IPS-18a (cell line): ENCODE results near the gene SLC35A3.
A peak's percentile ranks its signal among the peaks of the same experiment; 100 is the strongest.
"Not testable (repeated sequence)": the region's sequence is repeated elsewhere in the genome, so short reads cannot be mapped to it uniquely, and the experiment has no call there.

ENCODE experiments used
- H3K27ac ChIP-seq: one replicate; pipeline ENCODE4 v1.5.1; 2013; ENCODE audit warnings: low read length
- H3K27me3 ChIP-seq: one replicate; pipeline ENCODE4 v1.6.1; 2013; ENCODE audit warnings: mild to moderate bottlenecking, low read length; ENCODE audit not compliant: control insufficient read depth, insufficient read depth
- H3K36me3 ChIP-seq: one replicate; pipeline ENCODE4 v1.6.1; 2013; ENCODE audit warnings: low read depth, low read length; ENCODE audit not compliant: control insufficient read depth
- H3K4me1 ChIP-seq: one replicate; pipeline ENCODE4 v1.6.1; 2013; ENCODE audit warnings: low read depth, low read length; ENCODE audit not compliant: control insufficient read depth
- H3K4me3 ChIP-seq: one replicate; pipeline ENCODE4 v1.5.1; 2013; ENCODE audit warnings: low read length
- H3K9ac ChIP-seq: one replicate; pipeline ENCODE4 v1.6.1; 2013; ENCODE audit warnings: mild to moderate bottlenecking, low read length, moderate library complexity
- H3K9me3 ChIP-seq: one replicate; pipeline ENCODE4 v1.6.1; 2013; ENCODE audit warnings: low read depth, low read length; ENCODE audit not compliant: control insufficient read depth

SLC35A3 gene

DNA sequence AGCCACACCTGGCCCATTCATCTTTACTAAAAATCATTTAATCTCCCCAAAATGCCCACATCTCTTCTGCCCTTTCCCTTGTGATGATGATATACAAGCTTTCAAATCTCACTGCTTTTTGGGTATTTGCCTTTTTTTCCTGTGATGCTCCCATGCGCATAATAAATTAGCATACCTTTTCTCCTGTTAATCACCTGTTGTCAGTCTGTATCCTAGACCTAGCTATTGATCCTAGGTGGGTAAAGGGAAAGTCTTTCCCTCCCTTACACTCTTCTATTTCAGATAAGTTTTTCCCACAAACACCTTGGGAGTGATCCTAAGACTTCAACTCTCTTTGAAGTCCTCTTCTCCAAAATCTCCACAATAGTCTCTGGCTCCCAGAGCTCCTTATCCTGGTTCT lies 12.0 kb upstream of the SLC35A3 start:
- Histone ChIP-seq H3K4me1 (peaks cover 5% of the 10 kb centered on the region), H3K4me3 (no peak overlapping the region), H3K9me3 (no peaks in the 10 kb centered on the region), H3K27me3 (no peaks in the 10 kb centered on the region), H3K36me3 (no peaks in the 10 kb centered on the region), H3K27ac (no peak overlapping the region), H3K9ac (no peak overlapping the region)

DNA sequence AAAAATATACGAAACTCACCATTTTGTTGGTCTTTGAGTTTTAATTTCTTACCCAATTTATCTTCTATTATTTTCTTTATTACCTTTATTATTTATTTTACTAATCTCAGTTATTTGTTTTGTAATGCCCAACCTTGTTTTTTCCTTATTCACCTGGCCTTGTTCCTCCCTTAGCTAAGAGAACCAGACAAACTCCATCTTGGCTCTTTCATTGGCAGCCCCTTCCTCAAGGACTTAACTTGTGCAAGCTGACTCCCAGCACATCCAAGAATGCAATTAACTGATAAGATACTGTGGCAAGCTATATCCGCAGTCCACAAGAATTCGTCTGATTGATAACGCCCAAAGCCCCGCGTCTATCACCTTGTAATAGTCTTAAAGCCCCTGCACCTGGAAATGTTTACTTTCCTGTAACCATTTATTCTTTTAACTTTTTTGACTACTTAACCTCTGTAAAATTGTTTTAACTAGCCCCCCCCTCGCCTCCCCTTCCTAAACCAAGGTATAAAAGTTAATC lies 10.5 kb upstream of the SLC35A3 start:
- H3K4me3 ChIP-seq, H3K27ac ChIP-seq, H3K4me1 ChIP-seq, H3K9me3 ChIP-seq, H3K27me3 ChIP-seq, H3K9ac ChIP-seq, H3K36me3 ChIP-seq: not testable (repeated sequence)

DNA sequence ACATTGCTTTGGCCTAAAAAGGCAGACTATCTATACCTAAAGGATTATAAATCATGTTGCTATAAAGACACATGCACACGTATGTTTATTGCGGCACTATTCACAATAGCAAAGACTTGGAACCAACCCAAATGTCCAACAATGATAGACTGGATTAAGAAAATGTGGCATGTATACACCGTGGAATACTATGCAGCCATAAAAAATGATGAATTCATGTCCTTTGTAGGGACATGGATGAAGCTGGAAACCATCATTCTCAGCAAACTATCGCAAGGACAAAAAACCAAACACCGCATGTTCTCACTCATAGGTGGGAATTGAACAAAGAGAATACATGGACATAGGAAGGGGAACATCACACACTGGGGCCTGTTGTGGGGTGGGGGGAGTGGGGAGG lies 9.5 kb upstream of the SLC35A3 start:
- H3K36me3 ChIP-seq, H3K4me1 ChIP-seq, H3K4me3 ChIP-seq, H3K9ac ChIP-seq, H3K27me3 ChIP-seq, H3K27ac ChIP-seq, H3K9me3 ChIP-seq: not testable (repeated sequence)

DNA sequence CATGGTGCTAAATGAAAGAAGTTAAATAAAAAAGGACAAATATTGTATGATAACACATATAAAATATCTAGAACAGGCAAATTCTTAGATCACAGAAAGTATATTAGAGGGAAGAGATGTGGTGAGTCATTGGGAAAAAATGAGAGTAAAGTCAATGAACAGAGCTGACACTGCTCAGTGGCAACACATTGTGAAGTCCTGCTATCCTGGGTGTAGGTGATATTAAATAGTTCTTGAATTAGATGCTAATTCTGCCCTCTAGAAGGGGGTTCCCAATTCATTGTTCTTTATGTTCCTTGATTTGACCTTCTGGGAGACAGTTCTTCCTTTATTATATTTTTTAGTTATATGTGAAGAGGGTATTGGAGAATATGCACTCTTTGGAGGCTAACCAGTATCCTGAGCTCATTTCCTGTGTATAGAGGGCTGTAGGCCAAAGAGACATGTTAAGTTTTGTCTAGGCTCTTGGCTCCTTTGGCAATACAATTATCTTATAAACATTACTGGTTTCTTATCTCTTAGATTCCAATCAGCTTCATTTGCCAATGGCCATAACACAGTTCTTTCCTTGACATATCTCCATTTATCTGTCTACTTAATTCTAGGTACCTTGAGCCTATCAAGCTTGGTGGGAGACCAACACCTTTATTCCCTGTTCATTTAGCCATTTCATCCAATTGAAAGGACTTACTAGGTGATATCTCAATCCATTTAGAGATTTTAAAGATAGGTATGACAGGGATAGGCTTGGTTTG lies 6.6 kb upstream of the SLC35A3 start:
- H3K27ac ChIP-seq, result no peak overlapping the region
- H3K9me3 ChIP-seq, result no peaks in the 10 kb centered on the region
- H3K36me3 ChIP-seq, result no peaks in the 10 kb centered on the region
- no peak overlapping the region for H3K4me3 ChIP-seq
- no peaks in the 10 kb centered on the region for H3K27me3 ChIP-seq
- H3K9ac ChIP-seq, result no peak overlapping the region
- peaks cover 1% of the 10 kb centered on the region for H3K4me1 ChIP-seq

DNA sequence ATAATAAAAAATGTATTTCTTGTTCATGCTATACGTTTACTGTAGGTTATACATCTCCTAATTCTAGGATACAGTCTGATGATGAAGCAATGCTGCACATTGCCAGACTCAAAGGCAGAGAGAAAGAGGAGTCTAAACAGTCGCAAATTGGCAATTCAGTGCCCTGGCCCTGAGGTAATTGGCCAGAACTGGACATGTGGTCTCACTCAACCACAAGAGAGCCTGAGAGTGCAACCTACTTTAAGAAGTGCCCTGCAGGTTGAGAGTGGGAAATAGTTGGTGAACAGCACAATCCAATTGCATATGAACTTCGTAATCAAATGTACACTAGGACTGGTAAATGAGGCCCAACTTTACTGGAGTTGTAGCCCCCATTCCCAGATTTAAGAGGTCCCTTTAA lies 5.0 kb upstream of the SLC35A3 start:
- Histone ChIP-seq H3K27ac (no peak overlapping the region), H3K36me3 (no peaks in the 10 kb centered on the region), H3K4me1 (no peaks in the 10 kb centered on the region), H3K9me3 (no peaks in the 10 kb centered on the region), H3K4me3 (no peak overlapping the region), H3K9ac (no peak overlapping the region), H3K27me3 (no peaks in the 10 kb centered on the region)

DNA sequence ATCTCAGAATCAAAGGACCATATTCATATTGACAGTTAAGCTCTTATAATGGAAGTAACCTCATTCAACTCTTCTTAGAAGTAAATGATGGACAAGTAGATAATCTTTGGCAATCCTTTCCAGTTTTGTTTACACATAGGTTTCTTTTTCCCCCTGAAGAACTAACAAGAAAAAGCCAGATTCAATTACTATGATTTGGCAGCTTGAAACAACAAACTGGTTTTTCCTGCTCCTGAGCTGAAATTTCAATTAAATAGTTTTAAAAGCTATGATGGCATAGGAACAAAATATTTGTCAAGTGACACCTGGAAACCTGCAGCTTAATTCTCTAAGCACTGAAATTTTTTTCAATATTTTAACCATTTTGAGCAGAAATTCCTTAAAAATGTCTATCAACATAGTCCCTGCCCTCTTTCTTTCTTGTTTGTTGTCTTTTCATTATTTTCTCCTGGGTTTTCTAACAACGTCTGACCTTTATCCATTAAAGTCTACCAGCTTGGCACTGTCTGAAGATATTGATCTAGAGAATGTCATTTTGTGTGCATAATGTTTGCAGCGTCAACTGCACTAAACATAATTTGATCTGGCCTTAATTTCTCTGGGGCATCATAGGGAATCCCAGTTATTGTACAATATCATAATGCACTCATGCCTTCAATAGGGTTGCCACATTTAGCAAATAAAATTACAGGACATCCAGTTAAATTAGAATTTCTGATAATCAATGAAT lies 4.0 kb upstream of the SLC35A3 start:
- H3K9me3 ChIP-seq, result no peaks in the 10 kb centered on the region
- H3K27ac ChIP-seq, result no peak overlapping the region

DNA sequence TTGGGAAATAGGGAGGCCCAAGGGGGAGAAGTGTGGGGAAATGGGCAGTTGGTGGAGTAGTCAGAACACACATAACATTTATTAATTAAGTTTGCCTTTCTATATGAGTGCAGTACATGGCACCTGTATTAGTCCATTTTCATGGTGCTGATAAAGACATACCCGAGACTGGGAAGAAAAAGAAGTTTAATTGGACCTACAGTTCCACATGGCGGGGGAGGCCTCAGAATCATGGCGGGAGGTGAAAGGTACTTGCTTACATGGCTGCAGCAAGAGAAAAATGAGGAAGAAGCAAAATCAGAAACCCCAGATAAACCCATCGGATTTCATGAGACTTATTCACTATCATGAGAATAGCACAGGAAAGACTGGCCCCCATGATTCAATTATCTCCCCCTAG lies 1.6 kb upstream of the SLC35A3 start:
- Histone ChIP-seq H3K27ac (no peak overlapping the region), H3K4me1 (peaks cover 5% of the 10 kb centered on the region)

More for the DNA sequence above, 4.0 kb upstream of the SLC35A3 start:
- H3K9ac ChIP-seq, result no peak overlapping the region
- no peaks in the 10 kb centered on the region for H3K27me3 ChIP-seq
- no peak overlapping the region for H3K4me3 ChIP-seq
- peaks cover 3% of the 10 kb centered on the region for H3K4me1 ChIP-seq
- no peaks in the 10 kb centered on the region for H3K36me3 ChIP-seq

DNA sequence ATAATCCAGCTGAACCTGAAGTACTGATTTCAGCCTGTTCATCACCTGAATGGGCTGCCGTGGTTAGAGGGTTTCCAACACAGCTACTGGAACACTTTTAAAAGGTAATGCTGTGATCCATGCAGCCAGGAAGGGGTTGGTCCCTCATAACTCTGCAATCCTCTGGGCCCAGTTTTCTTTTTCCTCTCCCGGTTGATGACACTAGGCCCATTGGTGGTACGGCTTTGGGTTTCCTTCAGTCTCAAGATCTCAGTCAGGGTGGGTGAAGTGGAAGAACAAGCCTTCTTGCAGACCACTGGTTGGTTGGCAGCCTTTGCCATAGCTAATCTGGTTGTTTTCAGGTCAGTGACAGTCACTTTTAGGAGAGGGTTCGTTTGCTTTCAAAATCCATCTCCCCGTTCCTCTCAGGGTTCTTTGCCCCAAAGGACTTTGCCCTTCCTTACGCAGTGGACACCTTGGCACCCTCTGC lies 502 bp upstream of the SLC35A3 start:
- Histone ChIP-seq H3K27me3 (no peaks in the 10 kb centered on the region), H3K36me3 (no peaks in the 10 kb centered on the region), H3K27ac (no peak overlapping the region), H3K4me1 (peaks cover 5% of the 10 kb centered on the region), H3K9me3 (no peaks in the 10 kb centered on the region), H3K9ac (peak overlapping the region; percentile 67), H3K4me3 (peak overlapping the region; percentile 76)

More for the DNA sequence above, 1.6 kb upstream of the SLC35A3 start:
- no peak overlapping the region for H3K4me3 ChIP-seq
- H3K9ac ChIP-seq, result no peak overlapping the region
- no peaks in the 10 kb centered on the region for H3K27me3 ChIP-seq
- H3K36me3 ChIP-seq, result no peaks in the 10 kb centered on the region
- no peaks in the 10 kb centered on the region for H3K9me3 ChIP-seq

DNA sequence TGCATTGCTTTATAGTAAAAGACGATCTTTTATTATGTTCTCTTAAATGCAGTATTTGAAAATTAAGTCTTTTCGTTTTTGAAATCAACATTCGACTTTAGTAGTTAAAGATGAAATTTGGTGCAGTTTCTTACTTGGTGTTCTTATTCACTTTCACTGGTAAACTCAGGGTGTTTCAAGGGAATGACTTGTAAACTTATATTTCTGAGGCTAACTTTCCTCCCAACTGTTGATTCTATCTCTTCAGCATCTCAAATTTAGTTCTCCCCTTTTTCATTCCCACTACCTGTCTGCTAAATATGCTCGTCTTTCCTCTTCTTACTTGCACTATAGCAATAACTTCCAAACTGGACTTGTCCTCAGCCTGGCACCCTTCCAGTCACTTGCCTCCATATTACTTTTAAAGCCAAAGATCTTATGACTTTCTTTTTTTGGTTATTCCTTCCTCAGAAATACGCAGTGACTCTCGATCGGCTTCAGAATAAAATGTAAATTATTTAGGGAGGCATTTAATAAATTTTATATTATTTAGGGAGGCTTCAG lies 988 bp downstream of the SLC35A3 start:
- Histone ChIP-seq H3K4me3 (peak overlapping the region; percentile 76), H3K27ac (no peak overlapping the region), H3K27me3 (no peaks in the 10 kb centered on the region)

DNA sequence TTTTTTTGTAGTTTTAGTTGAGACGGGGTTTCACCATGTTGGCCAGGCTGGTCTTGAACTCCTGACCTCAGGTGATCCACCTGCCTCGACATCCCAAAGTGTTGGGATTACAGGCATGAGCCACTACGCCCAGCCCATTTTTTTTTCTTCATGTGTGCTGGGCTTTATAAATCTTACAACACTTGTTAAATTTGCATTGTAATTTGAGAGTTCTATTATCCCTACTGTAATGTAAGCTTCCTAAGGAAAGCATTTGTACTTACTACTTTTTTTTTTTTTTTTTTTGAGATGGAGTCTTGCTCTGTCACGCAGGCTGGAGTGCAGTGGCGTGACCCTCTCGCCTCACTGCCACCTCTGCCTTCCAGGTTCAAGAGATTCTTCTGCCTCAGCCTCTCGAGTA lies 2.3 kb downstream of the SLC35A3 start:
- H3K27ac ChIP-seq, H3K9ac ChIP-seq, H3K36me3 ChIP-seq, H3K4me1 ChIP-seq, H3K9me3 ChIP-seq, H3K27me3 ChIP-seq, H3K4me3 ChIP-seq: not testable (repeated sequence)

More for the DNA sequence above, 988 bp downstream of the SLC35A3 start:
- Histone ChIP-seq H3K4me1 (peaks cover 5% of the 10 kb centered on the region), H3K36me3 (no peaks in the 10 kb centered on the region), H3K9me3 (no peaks in the 10 kb centered on the region), H3K9ac (peak overlapping the region; percentile 67)

DNA sequence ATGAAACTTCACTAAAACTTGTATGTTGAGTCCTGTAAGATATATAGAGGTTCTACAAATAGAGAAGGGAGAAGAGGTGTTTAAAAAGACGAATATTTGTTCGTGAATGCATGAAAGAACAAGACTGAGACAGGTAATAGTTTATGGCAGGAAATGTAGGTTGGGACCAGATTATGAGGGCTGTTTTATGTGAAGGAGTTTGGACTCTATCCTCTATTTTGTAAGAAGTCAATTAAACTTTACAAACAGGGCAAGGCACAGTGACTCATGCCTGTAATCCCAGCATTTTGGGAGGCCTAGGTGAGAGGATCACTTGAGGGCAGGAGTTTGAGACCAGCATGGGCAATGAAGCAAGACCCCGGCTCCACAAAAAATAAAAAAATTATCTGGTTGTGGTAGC lies 5.7 kb downstream of the SLC35A3 start:
- no peak overlapping the region for H3K4me3 ChIP-seq
- H3K36me3 ChIP-seq, result no peaks in the 10 kb centered on the region
- H3K27ac ChIP-seq, result no peak overlapping the region
- H3K9me3 ChIP-seq, result no peaks in the 10 kb centered on the region
- no peaks in the 10 kb centered on the region for H3K27me3 ChIP-seq
- no peak overlapping the region for H3K9ac ChIP-seq
- H3K4me1 ChIP-seq, result peaks cover 5% of the 10 kb centered on the region
